Adrenal gland (tissue), 5 donors: ENCODE data around the gene TEX44.

Source experiments
- CTCF ChIP-seq, 6 experiments: fragments of 450-650 bp in 4 of 6; fragments of 200-600 bp in 2 of 6; sonication (generic) in 1 of 6; IDR thresholded peaks; 1 replicate in 5 of 6; 2 replicates in 1 of 6; pipeline versions ENCODE4 v1.5.1 to v1.8.0; 2016 to 2021; ENCODE audit warnings: antibody characterized with exemption in 6 of 6, mild to moderate bottlenecking in 2 of 6, moderate library complexity in 1 of 6
- POLR2A ChIP-seq, 2 donors: fragments of 450-650 bp; IDR thresholded peaks; one replicate each; pipeline ENCODE4 v1.6.1; 2017; ENCODE audit warnings: antibody characterized with exemption in 2 of 2, mild to moderate bottlenecking in 2 of 2, moderate library complexity in 1 of 2
- donor health status: DM: no; HTN: no; CAD: no.

GRCh38 chr2:231593666-231594065 lies 1.0 kb downstream of the TEX44 start:
- TF ChIP-seq CTCF (IDR thresholded peaks at IDR 0.05) (no peak), POLR2A (IDR thresholded peaks at IDR 0.05) (no peak)
